Smooth muscle cell of the brain vasculature (primary cell): Measurements from ENCODE around the gene SCAF4.
"Not testable (repeated sequence)": the region's sequence is repeated elsewhere in the genome, so short reads cannot be mapped to it uniquely, and the experiment has no call there.

Experiments used
- DNase-seq: peaks from one replicate; pipeline ENCODE4 v3.0.0-alpha.2; 2012; ENCODE audit warnings: low read depth, low spot score

The SCAF4 gene

GRCh38 chr21:31641416-31641922 is 90.4 kb downstream of the SCAF4 start:
- DNase-seq: no peak

GRCh38 chr21:31636874-31637273 is 95.0 kb downstream of the SCAF4 start:
- no peak for DNase-seq

- DNase-seq: no peak
These were observed 96.9 kb downstream of the SCAF4 start for GRCh38 chr21:31634993-31635392.

GRCh38 chr21:31631881-31632280 is 100.0 kb downstream of the SCAF4 start:
- DNase-seq: not testable (repeated sequence)

- DNase-seq: peak; percentile 86
These were observed 101.8 kb downstream of the SCAF4 start for GRCh38 chr21:31629972-31630711.

- DNase-seq: no peak
These were observed 106.9 kb downstream of the SCAF4 start for GRCh38 chr21:31624961-31625491.

GRCh38 chr21:31624181-31624580 is 107.7 kb downstream of the SCAF4 start:
- no peak for DNase-seq

GRCh38 chr21:31623664-31624063 is 108.3 kb downstream of the SCAF4 start:
- DNase-seq: no peak

GRCh38 chr21:31622397-31622796 is 109.5 kb downstream of the SCAF4 start:
- no peak for DNase-seq
